ENCODE data around the gene ARHGEF10L.

- no peak for TF ChIP-seq CTCF (conservative IDR thresholded peaks at IDR 0.05; ENCODE audit: low read depth, low read length)
- TF ChIP-seq EZH2 (IDR thresholded peaks at IDR 0.05; ENCODE audit: borderline replicate concordance, low read depth, low read length, poor library complexity, severe bottlenecking): no peak
Observed at GRCh38 chr1:17562375-17562774, 22.9 kb downstream of the ARHGEF10L start.
